ENCODE data around the gene MAGEA8.
"Not testable (repeated sequence)": the region's sequence is repeated elsewhere in the genome, so short reads cannot be mapped to it uniquely, and the experiment has no call there.

MAGEA8 gene

GRCh38 chrX:149929400-149929799 lies 48.4 kb downstream of the MAGEA8 start, which contains the start of gene HSFX4:
HSFX4 (plus strand) TSS chrX:149929573; CDS start chrX:149929645, 72 bp downstream.
- not testable (repeated sequence) for DNase-seq

GRCh38 chrX:149931355-149931754 lies 50.4 kb downstream of the MAGEA8 start:
- not testable (repeated sequence) for DNase-seq

GRCh38 chrX:149932150-149932549 lies 51.2 kb downstream of the MAGEA8 start:
- not testable (repeated sequence) for DNase-seq

- DNase-seq, result not testable (repeated sequence)
These were observed 52.0 kb downstream of the MAGEA8 start for GRCh38 chrX:149932970-149933369.

- not testable (repeated sequence) for DNase-seq
These were observed 52.6 kb downstream of the MAGEA8 start for GRCh38 chrX:149933547-149933946.
